HL-60 (cell line): ENCODE results near the gene NSA2.

Source experiments
- DNase-seq, 2 experiments: peaks; one replicate each; pipeline ENCODE4 v3.0.0-alpha.2; 2010 to 2020; ENCODE audit warnings: low read depth in 1 of 2, low spot score in 1 of 2
- H3K27ac ChIP-seq: fragments of 250-450 bp; sonication (Bioruptor Pico); replicated peaks from 2 replicates; pipeline ENCODE4 v1.5.1; 2020; ENCODE audit warnings: mild to moderate bottlenecking, moderate library complexity
- H3K27me3 ChIP-seq: fragments of 250-450 bp; sonication (Bioruptor Pico); 2 replicates; pipeline ENCODE4 v1.5.1; 2021; ENCODE audit warnings: mild to moderate bottlenecking, moderate library complexity; ENCODE audit not compliant: insufficient read depth, poor library complexity, severe bottlenecking
- H3K4me3 ChIP-seq: replicated peaks from 2 replicates; pipeline ENCODE4 v1.5.1; 2011; ENCODE audit warnings: mild to moderate bottlenecking, control low read depth, low read length; ENCODE audit not compliant: insufficient read depth
- CTCF ChIP-seq: IDR thresholded peaks from one replicate; pipeline ENCODE4 v1.5.1; 2011; ENCODE audit warnings: low read length, control low read depth, inconsistent platforms; ENCODE audit not compliant: insufficient read depth
- GABPA ChIP-seq: IDR thresholded peaks from 2 replicates; pipeline ENCODE4 v1.6.1; 2012; ENCODE audit warnings: low read depth
- POLR2AphosphoS5 ChIP-seq: IDR thresholded peaks from 2 replicates; pipeline ENCODE4 v1.6.1; 2012; ENCODE audit warnings: low read depth
- REST ChIP-seq: IDR thresholded peaks from 2 replicates; pipeline ENCODE4 v1.6.1; 2012; ENCODE audit warnings: low read depth; ENCODE audit not compliant: insufficient replicate concordance
- SPI1 ChIP-seq: IDR thresholded peaks from 2 replicates; pipeline ENCODE4 v1.6.1; 2012; ENCODE audit warnings: low read depth, mild to moderate bottlenecking, borderline replicate concordance

NSA2 gene

GRCh38 chr5:74772359-74772758 is 5.3 kb downstream of the NSA2 start:
- DNase-seq: no peak
- no peak overlapping the region for H3K27ac ChIP-seq
- no peak overlapping the region for H3K4me3 ChIP-seq
- H3K27me3 ChIP-seq: no peaks in the 10 kb centered on the region
- TF ChIP-seq GABPA (no peak), REST (no peak), SPI1 (no peak), CTCF (no peak), POLR2AphosphoS5 (no peak)

DNA sequence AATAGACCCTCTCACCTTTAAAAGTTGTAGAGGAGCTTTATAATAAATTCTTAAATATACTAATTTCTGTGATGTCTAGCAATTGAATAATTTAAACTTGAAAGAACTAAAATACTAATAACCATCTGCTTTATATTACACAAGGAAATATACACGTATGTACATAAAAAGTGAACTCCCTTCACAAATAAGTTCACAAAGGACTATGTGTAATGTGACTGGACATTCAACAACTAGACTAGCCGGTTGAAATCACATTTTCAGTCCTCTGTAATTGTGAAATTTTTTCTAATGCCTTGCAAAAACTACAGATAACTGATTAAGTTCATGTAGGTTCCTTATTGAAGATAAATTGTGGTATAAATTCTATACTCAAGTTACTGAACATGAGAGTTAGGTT is 11.6 kb downstream of the NSA2 start:
- H3K4me3 ChIP-seq: no peak overlapping the region
- no peak overlapping the region for H3K27ac ChIP-seq
- DNase-seq: no peak
- no peaks in the 10 kb centered on the region for H3K27me3 ChIP-seq
- TF ChIP-seq POLR2AphosphoS5: no peak
- no peak for TF ChIP-seq CTCF
- TF ChIP-seq GABPA: no peak
- TF ChIP-seq REST: no peak
- TF ChIP-seq SPI1: no peak

DNA sequence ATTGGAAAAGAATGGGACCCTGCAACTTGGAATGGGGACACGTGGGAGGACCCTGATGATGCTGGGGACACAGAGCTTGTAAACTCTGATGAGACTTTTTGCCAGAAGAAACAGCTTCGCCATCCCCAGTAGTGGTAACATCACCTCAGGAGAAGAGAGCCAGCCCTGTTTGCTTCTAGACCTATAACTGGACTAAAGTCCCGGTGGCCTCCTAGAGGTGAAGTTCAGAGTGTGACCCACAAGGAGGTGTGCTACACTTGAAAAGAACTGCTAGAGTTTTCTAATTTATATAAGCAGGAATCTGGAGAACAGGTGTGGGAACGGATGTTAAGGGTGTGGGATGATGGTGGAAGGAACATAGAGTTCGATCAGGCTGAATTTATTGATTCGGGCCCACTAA is 19.8 kb downstream of the NSA2 start:
- no peak overlapping the region for H3K4me3 ChIP-seq
- no peak overlapping the region for H3K27ac ChIP-seq
- H3K27me3 ChIP-seq: no peaks in the 10 kb centered on the region
- TF ChIP-seq POLR2AphosphoS5 (no peak), CTCF (no peak), GABPA (no peak), SPI1 (no peak), REST (no peak)
- no peak for DNase-seq
